Stomach (tissue), 4 donors: ENCODE measurements around the gene DNAH10.

ENCODE experiments used
- EP300 ChIP-seq: sonication (generic); formaldehyde crosslinking; IDR thresholded peaks from one replicate; pipeline ENCODE4 v1.6.1; 2017; ENCODE audit warnings: antibody characterized with exemption
- POLR2A ChIP-seq, 4 donors: fragments of 450-650 bp; IDR thresholded peaks; one replicate each; pipeline ENCODE4 v1.6.1; 2016; ENCODE audit warnings: antibody characterized with exemption in 4 of 4, control low read depth in 2 of 4, mild to moderate bottlenecking in 1 of 4, moderate library complexity in 1 of 4
- POLR2AphosphoS5 ChIP-seq, 3 donors: sonication (generic); formaldehyde crosslinking; IDR thresholded peaks; one replicate each; pipeline ENCODE4 v1.6.1; 2016; ENCODE audit warnings: antibody characterized with exemption in 3 of 3
- TF ChIP-seq, protein P1 (sequence below), 7 experiments: fragments of 450-650 bp in 4 of 7; fragments of 200-600 bp in 3 of 7; sonication (generic) in 3 of 7; IDR thresholded peaks; one replicate each; pipeline ENCODE4 v1.5.1; 2016 to 2019; ENCODE audit warnings: antibody characterized with exemption in 7 of 7, control low read depth in 2 of 7, mild to moderate bottlenecking in 1 of 7

DNA sequence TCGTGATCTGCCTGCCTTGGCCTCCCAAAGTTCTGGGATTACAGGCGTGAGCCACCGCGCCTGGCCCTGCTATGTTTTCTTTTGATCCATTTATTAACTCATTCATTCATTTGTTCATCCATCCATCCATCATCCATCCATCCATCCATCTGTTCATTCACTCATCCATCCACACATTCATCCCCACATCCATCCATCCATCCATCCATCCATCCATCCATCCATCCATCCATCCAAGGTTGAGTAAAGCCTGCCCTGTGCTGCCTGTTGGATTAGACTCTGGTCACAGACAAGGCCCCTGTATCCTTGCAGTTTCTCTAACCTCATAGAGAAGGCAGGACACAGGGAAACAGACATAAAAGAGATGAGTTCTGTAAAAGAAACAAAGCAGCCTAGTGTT is 44.9 kb downstream of the DNAH10 start:
- TF ChIP-seq, protein P1, sequence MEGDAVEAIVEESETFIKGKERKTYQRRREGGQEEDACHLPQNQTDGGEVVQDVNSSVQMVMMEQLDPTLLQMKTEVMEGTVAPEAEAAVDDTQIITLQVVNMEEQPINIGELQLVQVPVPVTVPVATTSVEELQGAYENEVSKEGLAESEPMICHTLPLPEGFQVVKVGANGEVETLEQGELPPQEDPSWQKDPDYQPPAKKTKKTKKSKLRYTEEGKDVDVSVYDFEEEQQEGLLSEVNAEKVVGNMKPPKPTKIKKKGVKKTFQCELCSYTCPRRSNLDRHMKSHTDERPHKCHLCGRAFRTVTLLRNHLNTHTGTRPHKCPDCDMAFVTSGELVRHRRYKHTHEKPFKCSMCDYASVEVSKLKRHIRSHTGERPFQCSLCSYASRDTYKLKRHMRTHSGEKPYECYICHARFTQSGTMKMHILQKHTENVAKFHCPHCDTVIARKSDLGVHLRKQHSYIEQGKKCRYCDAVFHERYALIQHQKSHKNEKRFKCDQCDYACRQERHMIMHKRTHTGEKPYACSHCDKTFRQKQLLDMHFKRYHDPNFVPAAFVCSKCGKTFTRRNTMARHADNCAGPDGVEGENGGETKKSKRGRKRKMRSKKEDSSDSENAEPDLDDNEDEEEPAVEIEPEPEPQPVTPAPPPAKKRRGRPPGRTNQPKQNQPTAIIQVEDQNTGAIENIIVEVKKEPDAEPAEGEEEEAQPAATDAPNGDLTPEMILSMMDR (IDR thresholded peaks at IDR 0.05), result no peak
- TF ChIP-seq POLR2A (IDR thresholded peaks at IDR 0.05) (no peak), POLR2AphosphoS5 (IDR thresholded peaks at IDR 0.05) (no peak), EP300 (no peak)
